ENCODE data around the gene LRMDA. TPM values are rescaled to one million over a fixed set of nuclear protein-coding genes. Genes with fewer than 3 reads are reported as not detected.

Gene LRMDA
- total RNA-seq, 2 donors from 2014 or later, result 9.6 to 12.6 TPM

DNA sequence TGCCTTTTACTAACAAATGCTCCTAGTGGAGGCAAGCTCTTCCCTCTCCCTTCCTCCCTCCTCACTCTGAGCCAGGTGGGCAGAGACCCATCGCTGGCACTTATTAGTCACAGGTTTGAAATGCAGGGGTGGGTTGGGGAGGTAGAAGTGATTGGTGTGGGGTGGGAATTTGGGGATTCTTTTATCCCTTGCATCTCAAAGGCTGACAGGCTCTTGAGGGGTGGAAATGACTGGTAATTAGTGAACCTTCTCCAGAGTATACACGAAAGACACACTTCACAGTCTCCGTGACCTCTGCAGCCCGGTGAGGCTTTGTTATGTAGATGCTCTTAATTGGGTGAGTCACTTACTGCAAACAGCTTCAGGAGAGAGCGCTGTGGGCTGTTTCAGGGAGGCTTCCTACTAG lies 13.9 kb upstream of the LRMDA start:
- Histone ChIP-seq H3K4me1 (replicated peaks) (no peaks in the 10 kb centered on the region), H3K36me3 (no peaks in the 10 kb centered on the region), H3K9me3 (no peaks in the 10 kb centered on the region), H3K4me3 (no peak overlapping the region), H3K27ac (no peak overlapping the region), H3K27me3 (replicated peaks; ENCODE audit: insufficient read depth) (no peaks in the 10 kb centered on the region)
- WGBS, result 46% methylated on average over 5 of the region's 5 CpGs
- no peak for DNase-seq (ENCODE audit: low spot score)
- intact Hi-C loops (cut with DNase I), result no loop called here
- TF ChIP-seq POLR2AphosphoS5 (IDR thresholded peaks at IDR 0.05) (no peak), POLR2A (IDR thresholded peaks at IDR 0.05) (no peak), CTCF (IDR thresholded peaks at IDR 0.05) (no peak)

DNA sequence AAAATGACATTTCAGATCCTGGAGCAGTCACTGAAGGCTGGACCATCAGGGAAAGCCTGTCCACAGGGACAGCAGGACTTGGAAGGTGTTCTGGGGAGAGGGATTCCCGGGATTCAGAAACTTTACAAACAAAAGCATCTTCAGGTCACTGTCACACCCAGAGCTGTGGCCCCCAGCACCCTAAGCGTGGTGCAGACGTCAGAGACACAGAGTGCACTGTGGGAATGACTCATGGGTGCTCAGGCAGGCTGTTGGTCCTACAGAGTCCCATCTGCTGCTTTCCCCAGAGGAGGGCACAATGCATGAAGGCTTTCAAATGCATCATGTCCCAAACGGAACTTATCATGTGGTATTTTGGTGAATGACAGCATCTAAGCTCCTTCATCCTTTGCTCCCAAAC lies 13.1 kb upstream of the LRMDA start:
- no peak for DNase-seq (ENCODE audit: low spot score)
- Histone ChIP-seq H3K36me3 (no peaks in the 10 kb centered on the region), H3K27me3 (replicated peaks; ENCODE audit: insufficient read depth) (no peaks in the 10 kb centered on the region), H3K4me1 (replicated peaks) (no peaks in the 10 kb centered on the region), H3K9me3 (no peaks in the 10 kb centered on the region), H3K4me3 (no peak overlapping the region), H3K27ac (no peak overlapping the region)
- WGBS, result 86% methylated on average over 4 of the region's 4 CpGs
- intact Hi-C loops (cut with DNase I), result no loop called here
- TF ChIP-seq POLR2A (IDR thresholded peaks at IDR 0.05), result no peak
- no peak for TF ChIP-seq CTCF (IDR thresholded peaks at IDR 0.05)
- no peak for TF ChIP-seq POLR2AphosphoS5 (IDR thresholded peaks at IDR 0.05)

DNA sequence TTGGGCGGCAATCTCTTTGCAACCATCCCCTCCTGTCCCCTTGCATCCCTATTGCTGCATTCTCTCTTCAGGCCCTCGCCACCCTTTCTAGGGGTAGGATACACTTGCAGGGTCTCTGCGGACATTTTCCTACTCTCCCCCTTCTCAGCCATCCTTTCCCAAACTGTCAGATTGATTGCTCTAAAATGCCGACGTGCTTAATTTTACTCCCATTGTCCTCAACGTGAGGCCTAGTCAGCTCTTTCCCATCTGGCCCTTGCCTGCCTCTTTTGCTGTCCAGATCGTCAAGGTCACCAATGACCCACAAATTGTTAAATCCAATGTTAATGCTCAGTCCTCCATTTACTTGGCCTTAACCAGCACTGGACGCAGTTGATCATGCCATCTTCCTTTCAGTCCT lies 12.7 kb upstream of the LRMDA start:
- Histone ChIP-seq H3K9me3 (no peaks in the 10 kb centered on the region), H3K27me3 (replicated peaks; ENCODE audit: insufficient read depth) (no peaks in the 10 kb centered on the region), H3K27ac (no peak overlapping the region), H3K4me3 (no peak overlapping the region), H3K4me1 (replicated peaks) (no peaks in the 10 kb centered on the region), H3K36me3 (no peaks in the 10 kb centered on the region)
- DNase-seq (ENCODE audit: low spot score), result no peak
- intact Hi-C loops (cut with DNase I), result no loop called here
- WGBS, result 95% methylated on average over 8 of the region's 8 CpGs
- TF ChIP-seq POLR2A (IDR thresholded peaks at IDR 0.05), result no peak
- TF ChIP-seq POLR2AphosphoS5 (IDR thresholded peaks at IDR 0.05), result no peak
- TF ChIP-seq CTCF (IDR thresholded peaks at IDR 0.05), result no peak

- WGBS, result 96% methylated on average over 6 of the region's 6 CpGs
- Histone ChIP-seq H3K9me3 (no peaks in the 10 kb centered on the region), H3K27me3 (replicated peaks; ENCODE audit: insufficient read depth) (no peaks in the 10 kb centered on the region), H3K27ac (no peak overlapping the region), H3K4me3 (no peak overlapping the region), H3K4me1 (replicated peaks) (no peaks in the 10 kb centered on the region), H3K36me3 (no peaks in the 10 kb centered on the region)
- TF ChIP-seq POLR2AphosphoS5 (IDR thresholded peaks at IDR 0.05) (no peak), CTCF (IDR thresholded peaks at IDR 0.05) (no peak), POLR2A (IDR thresholded peaks at IDR 0.05) (no peak)
- DNase-seq (ENCODE audit: low spot score), result no peak
- intact Hi-C loops (cut with DNase I), result no loop called here
Observed at GRCh38 chr10:75422913-75423312, 8.5 kb upstream of the LRMDA start.

GRCh38 chr10:75424571-75424970 lies 6.9 kb upstream of the LRMDA start:
- no peaks in the 10 kb centered on the region for H3K36me3 ChIP-seq
- no peaks in the 10 kb centered on the region for H3K27me3 ChIP-seq (replicated peaks; ENCODE audit: insufficient read depth)
- 87% methylated on average over 2 of the region's 2 CpGs for WGBS
- no peak for DNase-seq (ENCODE audit: low spot score)
- no peak overlapping the region for H3K27ac ChIP-seq
- intact Hi-C loops (cut with DNase I), result no loop called here
- H3K4me3 ChIP-seq, result no peak overlapping the region
- H3K9me3 ChIP-seq, result no peaks in the 10 kb centered on the region
- TF ChIP-seq POLR2AphosphoS5 (IDR thresholded peaks at IDR 0.05) (no peak), POLR2A (IDR thresholded peaks at IDR 0.05) (no peak), CTCF (IDR thresholded peaks at IDR 0.05) (no peak)
- no peaks in the 10 kb centered on the region for H3K4me1 ChIP-seq (replicated peaks)
